ENCODE data around the gene ATP2C2. TPM values are rescaled to one million over a fixed set of nuclear protein-coding genes. Genes with fewer than 3 reads are reported as not detected.

The ATP2C2 gene
- total and polyA plus RNA-seq, 2 donors (not counting 1 experiment from before 2014, with no cell fraction given): not detected

- no peak for DNase-seq
These were observed 67.9 kb downstream of the ATP2C2 start for GRCh38 chr16:84436196-84436595.

More at GRCh38 chr16:84436196-84436595, 67.9 kb downstream of the ATP2C2 start:
- Histone ChIP-seq H3K4me3 (ENCODE audit: control extremely low read depth in 1 of 5, extremely low read depth in 1 of 5, insufficient read depth in 1 of 5, low read depth in 2 of 5, low read length in 4 of 5) (no peak overlapping the region), H3K9ac (ENCODE audit: low read length) (no peak overlapping the region), H3K4me2 (replicated peaks; ENCODE audit: low read depth, low read length, poor library complexity, severe bottlenecking) (no peak overlapping the region), H3K27ac (ENCODE audit: low read length in 2 of 2) (no peak overlapping the region), H4K20me1 (ENCODE audit: control insufficient read depth, insufficient read depth, low read length, poor library complexity, severe bottlenecking) (no peaks in the 10 kb centered on the region), H3K36me3 (replicated peaks in 1 of 2; ENCODE audit: control extremely low read depth in 1 of 2, control insufficient read depth in 1 of 2, extremely low read depth in 1 of 2, insufficient read depth in 2 of 2, low read length in 1 of 2) (no peaks in the 10 kb centered on the region), H3K4me1 (ENCODE audit: control insufficient read depth in 2 of 2, insufficient read depth in 2 of 2, low read length in 2 of 2) (no peaks in the 10 kb centered on the region), H3K9me3 (ENCODE audit: control extremely low read depth in 1 of 3, control insufficient read depth in 2 of 3, insufficient read depth in 1 of 3, low read length in 2 of 3) (no peaks in the 10 kb centered on the region), H3K27me3 (replicated peaks in 1 of 4; ENCODE audit: control extremely low read depth in 1 of 4, control insufficient read depth in 3 of 4, insufficient read depth in 4 of 4, low read length in 3 of 4) (no peaks in the 10 kb centered on the region), H3K79me2 (ENCODE audit: control insufficient read depth, insufficient read depth, low read length) (no peaks in the 10 kb centered on the region), H2AFZ (ENCODE audit: insufficient read depth, low read depth, low read length, poor library complexity, severe bottlenecking) (no peak overlapping the region)
- POLR2A ChIA-PET: no interaction called here
- intact Hi-C loops (cut with micrococcal nuclease): no loop called here
- H3K27me3 Mint-ChIP-seq: peaks cover 10% of the 10 kb centered on the region
- no peaks in the 10 kb centered on the region for H3K9me3 Mint-ChIP-seq (ENCODE audit: insufficient read depth)
- H3K4me3 Mint-ChIP-seq: no peak overlapping the region
- WGBS (ENCODE audit: insufficient coverage): 87% methylated on average over 5 of the region's 10 CpGs
- CTCF ChIA-PET: interaction anchor here (0.7 kb wide), 1 partner anchor 289 kb away, joined by 3 read pairs; no protein-coding TSS in a partner anchor
- H3K27ac Mint-ChIP-seq: no peak overlapping the region
- TF ChIP-seq CTCF (IDR thresholded peaks at IDR 0.05) (no peak), EZH2 (IDR thresholded peaks at IDR 0.05; ENCODE audit: borderline replicate concordance, insufficient read depth, low read depth, low read length, poor library complexity, severe bottlenecking) (no peak)
- ATAC-seq (ENCODE audit: low read depth): no peak
- H3K4me1 Mint-ChIP-seq: no peaks in the 10 kb centered on the region

Data from B cell (primary cell).